AG09319 (cell line): ENCODE results near the gene SSH3.

Experiments used
- DNase-seq: peaks from one replicate; pipeline ENCODE4 v3.0.0-alpha.2; 2010; ENCODE audit warnings: low read depth; ENCODE audit errors: extremely low read depth
- TF ChIP-seq, protein P1 (sequence below): IDR thresholded peaks from 2 replicates; pipeline ENCODE4 v1.5.1; 2011; ENCODE audit warnings: low read depth, mild to moderate bottlenecking, inconsistent platforms, low read length, moderate library complexity

SSH3 gene

DNA sequence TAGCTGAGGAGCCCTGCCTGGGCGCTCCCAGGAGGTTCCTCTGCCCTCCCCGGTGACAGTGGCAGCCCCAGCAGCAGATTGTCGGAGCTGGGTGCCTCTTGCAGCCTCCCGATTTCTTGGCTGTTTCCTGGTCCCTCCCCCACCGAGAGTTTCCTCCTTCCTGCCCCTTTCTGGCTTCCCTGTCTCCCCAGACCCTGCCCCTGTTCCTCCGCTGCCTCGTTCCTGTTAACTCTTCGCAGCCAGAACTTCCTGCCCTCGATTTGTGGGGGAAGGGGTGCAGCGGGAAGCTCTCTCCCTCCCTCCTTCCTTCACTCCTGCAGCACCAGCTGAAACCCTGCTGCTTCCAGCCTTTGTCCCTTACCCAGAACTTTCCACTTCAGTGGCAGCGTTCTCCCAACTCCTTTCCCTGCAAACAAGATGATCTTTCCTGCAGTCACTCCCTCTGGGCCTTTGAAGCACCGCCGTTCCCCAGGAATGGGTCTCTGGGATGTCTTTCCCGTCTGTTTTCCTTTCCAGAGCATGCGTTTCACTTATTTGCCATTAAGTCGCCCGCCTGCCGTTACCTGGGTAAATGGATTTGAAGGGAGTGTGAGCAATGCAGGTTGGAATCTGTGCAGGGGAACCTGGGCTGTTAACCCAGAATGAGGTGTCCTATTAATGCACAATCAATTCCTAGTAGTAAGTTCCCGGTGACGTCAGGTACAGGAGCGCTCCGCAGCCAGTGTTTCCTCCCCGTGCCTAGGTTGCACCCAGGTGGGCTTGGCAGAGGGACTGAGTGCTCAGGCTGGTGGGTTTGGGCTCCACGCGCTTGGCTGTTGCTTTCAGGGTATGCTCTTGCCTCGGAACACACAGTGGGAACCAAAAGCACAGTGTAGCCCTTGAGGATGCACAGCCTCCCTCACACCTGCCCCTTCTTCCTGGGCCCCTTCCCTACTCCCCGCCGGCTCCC, 32.8 kb upstream of the SSH3 start:
- TF ChIP-seq, protein P1, sequence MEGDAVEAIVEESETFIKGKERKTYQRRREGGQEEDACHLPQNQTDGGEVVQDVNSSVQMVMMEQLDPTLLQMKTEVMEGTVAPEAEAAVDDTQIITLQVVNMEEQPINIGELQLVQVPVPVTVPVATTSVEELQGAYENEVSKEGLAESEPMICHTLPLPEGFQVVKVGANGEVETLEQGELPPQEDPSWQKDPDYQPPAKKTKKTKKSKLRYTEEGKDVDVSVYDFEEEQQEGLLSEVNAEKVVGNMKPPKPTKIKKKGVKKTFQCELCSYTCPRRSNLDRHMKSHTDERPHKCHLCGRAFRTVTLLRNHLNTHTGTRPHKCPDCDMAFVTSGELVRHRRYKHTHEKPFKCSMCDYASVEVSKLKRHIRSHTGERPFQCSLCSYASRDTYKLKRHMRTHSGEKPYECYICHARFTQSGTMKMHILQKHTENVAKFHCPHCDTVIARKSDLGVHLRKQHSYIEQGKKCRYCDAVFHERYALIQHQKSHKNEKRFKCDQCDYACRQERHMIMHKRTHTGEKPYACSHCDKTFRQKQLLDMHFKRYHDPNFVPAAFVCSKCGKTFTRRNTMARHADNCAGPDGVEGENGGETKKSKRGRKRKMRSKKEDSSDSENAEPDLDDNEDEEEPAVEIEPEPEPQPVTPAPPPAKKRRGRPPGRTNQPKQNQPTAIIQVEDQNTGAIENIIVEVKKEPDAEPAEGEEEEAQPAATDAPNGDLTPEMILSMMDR: no peak
- no peak for DNase-seq

- TF ChIP-seq, protein P1: no peak
- DNase-seq: no peak
These were observed 32.2 kb upstream of the SSH3 start for GRCh38 chr11:67271205-67271540.

DNA sequence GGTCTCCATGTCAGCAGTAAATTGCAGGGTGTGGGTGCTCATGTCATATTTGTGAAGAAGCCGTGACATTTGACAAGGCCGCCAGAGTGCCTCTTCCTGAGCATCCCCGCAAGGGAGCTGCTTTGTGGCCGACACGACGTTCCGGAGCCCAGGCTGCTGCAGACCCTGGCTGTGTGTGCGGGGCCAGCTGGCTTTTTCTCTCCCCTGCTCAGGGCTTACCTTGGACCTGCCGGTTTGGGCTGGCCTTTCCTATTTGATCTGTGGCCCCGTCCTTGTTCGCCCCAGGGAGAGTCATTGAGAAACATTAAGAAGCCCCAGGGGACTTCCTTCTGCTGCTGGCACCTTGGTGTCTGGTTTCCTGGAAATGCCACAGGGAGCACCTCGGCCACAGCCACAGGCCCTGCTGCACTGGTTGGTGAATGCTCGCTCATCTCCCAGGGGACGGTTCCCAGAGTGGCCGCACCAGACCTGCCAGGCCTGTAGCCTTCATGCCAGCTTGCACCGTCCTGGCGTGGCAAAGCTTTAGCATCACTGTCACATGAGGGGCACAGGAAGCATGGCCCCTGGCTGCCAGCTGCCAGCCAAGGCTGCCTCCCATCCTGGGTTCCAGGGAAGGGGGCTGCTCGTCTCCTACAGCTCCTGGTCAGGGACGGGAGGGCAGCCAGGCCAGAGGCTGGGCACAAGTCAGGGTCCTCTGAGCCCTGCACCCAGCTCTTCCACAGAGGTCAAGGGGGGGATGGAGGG, 31.6 kb upstream of the SSH3 start:
- TF ChIP-seq, protein P1: no peak
- DNase-seq: no peak

GRCh38 chr11:67272327-67273259, 30.7 kb upstream of the SSH3 start:
- DNase-seq: no peak
- TF ChIP-seq, protein P1: no peak

GRCh38 chr11:67273260-67273990, 29.9 kb upstream of the SSH3 start:
- TF ChIP-seq, protein P1: no peak
- no peak for DNase-seq

DNA sequence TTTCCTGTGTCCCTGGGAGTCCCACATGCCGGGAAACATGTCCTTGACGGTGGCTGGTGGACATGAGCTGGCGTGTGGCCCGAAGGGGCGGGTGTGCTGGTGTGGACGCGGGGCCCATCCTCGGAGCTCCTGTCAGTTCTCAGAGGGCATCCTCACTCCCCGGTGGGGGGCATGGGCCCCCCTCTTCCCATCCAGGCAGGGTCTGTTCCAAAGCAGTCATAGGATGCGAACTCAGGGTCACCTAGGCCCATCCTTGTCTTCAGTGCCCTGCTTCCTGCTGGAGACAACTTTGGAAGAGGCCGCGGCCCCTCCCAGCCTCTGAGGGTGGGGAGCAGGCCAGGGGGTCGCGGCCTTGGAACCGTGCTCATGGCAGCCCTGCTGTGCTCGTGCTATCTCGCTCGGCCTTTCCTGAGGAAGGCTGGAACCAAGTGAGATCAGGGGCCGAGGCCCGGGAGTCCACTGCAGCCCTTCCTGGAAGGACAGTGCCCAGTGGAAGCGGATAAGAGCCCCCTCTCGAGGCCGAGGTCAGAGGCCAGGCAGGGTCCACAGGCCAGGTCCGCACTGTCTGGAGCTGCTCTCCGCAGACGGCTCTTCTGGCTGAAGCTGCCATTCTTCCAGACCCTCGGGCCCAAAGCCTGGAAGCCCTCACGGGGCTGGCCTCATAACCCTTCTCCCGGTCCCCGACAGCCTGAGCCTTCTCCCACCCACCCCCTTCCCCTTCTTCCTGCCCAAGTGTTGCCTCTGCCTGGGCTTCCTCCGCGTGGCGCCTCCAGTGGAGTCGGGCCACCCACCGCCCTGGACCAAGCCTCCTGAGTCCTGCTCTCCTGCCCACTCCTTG, 28.3 kb upstream of the SSH3 start:
- TF ChIP-seq, protein P1: no peak
- no peak for DNase-seq
